HepG2 (cell line): ENCODE measurements around the gene SGF29. TPM values are rescaled to one million over a fixed set of nuclear protein-coding genes. Genes with fewer than 3 reads are reported as not detected.
"Not testable (repeated sequence)": the region's sequence is repeated elsewhere in the genome, so short reads cannot be mapped to it uniquely, and the experiment has no call there.

Experiments used
- ATAC-seq: fragments of 200-7000 bp; cut with Tn5 transposase; 3 replicates; pipeline ENCODE4 v1.9.1; 2020; ENCODE audit warnings: mild to moderate bottlenecking, moderate library complexity
- BruUV-seq: library from RNA; stranded (reverse); fragments of 400-500 nt; replicated peaks from 2 replicates; lab custom pipeline; 2021; lab: Mats Ljungman, UMichigan
- CTCF ChIA-PET: fragments of 300-600 bp; formaldehyde crosslinking; extraction: SDS; loops from one replicate; lab custom pipeline; 2021; ENCODE audit warnings: low total read pairs, inconsistent platforms, low intra/inter-chr PET ratio; lab: Yijun Ruan, JAX
- POLR2A ChIA-PET: fragments of 350-600 bp; sonication (Branson Sonifier 250); formaldehyde crosslinking; loops from one replicate; lab custom pipeline; 2020; ENCODE audit warnings: antibody characterized with exemption, inconsistent platforms; lab: Yijun Ruan, JAX
- DNase-seq: peaks from one replicate; pipeline ENCODE4 v3.0.0-alpha.2; 2015; ENCODE audit warnings: low spot score
- FAIRE-seq: peaks from 3 replicates; lab custom pipeline; 2011; peaks lifted over from hg19 to GRCh38; lab: Jason Lieb, UNC
- H2AFZ ChIP-seq: one replicate; pipeline ENCODE4 v1.6.1; 2011; ENCODE audit warnings: low read length, inconsistent platforms
- H3K27ac ChIP-seq: fragments of 300-600 bp; 3 replicates; pipeline ENCODE4 v1.8.0; 2011; ENCODE audit warnings: mixed run types, mild to moderate bottlenecking, mixed read lengths, low read length, inconsistent platforms; ENCODE audit not compliant: insufficient read depth; ENCODE audit errors: extremely low read length
- H3K27me3 ChIP-seq, 2 experiments: fragments of 200-600 bp in 1 of 2; 2 replicates in 1 of 2; 3 replicates in 1 of 2; pipeline versions ENCODE4 v1.6.0 to v1.8.0; 2011; ENCODE audit warnings: low read length in 2 of 2, mild to moderate bottlenecking in 2 of 2, moderate library complexity in 2 of 2, inconsistent platforms in 1 of 2; ENCODE audit not compliant: insufficient read depth in 2 of 2, control insufficient read depth in 1 of 2
- H3K36me3 ChIP-seq, 2 experiments: fragments of 200-600 bp in 1 of 2; replicated peaks in 1 of 2; 2 replicates in 1 of 2; 3 replicates in 1 of 2; pipeline versions ENCODE4 v1.5.1 to v1.8.0; 2011; ENCODE audit warnings: low read length in 2 of 2, inconsistent platforms in 1 of 2; ENCODE audit not compliant: insufficient read depth in 2 of 2, control insufficient read depth in 1 of 2
- H3K4me1 ChIP-seq: 2 replicates; pipeline ENCODE4 v1.5.1; 2012; ENCODE audit warnings: low read length, inconsistent platforms; ENCODE audit not compliant: insufficient read depth
- H3K4me2 ChIP-seq: 2 replicates; pipeline ENCODE4 v1.6.0; 2011; ENCODE audit warnings: low read depth, low read length, inconsistent platforms
- H3K4me3 ChIP-seq, 3 experiments: fragments of 200-600 bp in 1 of 3; sonication (generic), shearing (Covaris generic) in 1 of 3; replicated peaks in 1 of 3; 2 replicates each; pipeline ENCODE4 v1.5.1; 2011 to 2016; ENCODE audit warnings: low read length in 3 of 3, inconsistent platforms in 2 of 3, low read depth in 2 of 3, mild to moderate bottlenecking in 2 of 3, control low read depth in 1 of 3, mixed read lengths in 1 of 3; ENCODE audit not compliant: insufficient read depth in 1 of 3
- H3K79me2 ChIP-seq: one replicate; pipeline ENCODE4 v1.6.1; 2011; ENCODE audit warnings: low read length, inconsistent platforms; ENCODE audit not compliant: insufficient read depth
- H3K9ac ChIP-seq: 2 replicates; pipeline ENCODE4 v1.6.0; 2011; ENCODE audit warnings: mild to moderate bottlenecking, low read depth, low read length, inconsistent platforms; ENCODE audit not compliant: insufficient read depth
- H3K9me3 ChIP-seq: 2 replicates; pipeline ENCODE4 v1.5.1; 2012; ENCODE audit warnings: mild to moderate bottlenecking, low read length
- H4K20me1 ChIP-seq: 2 replicates; pipeline ENCODE4 v1.6.0; 2011; ENCODE audit warnings: inconsistent platforms, mild to moderate bottlenecking, low read length, moderate library complexity; ENCODE audit not compliant: insufficient read depth
- HIVEP1 ChIP-seq: sonication (generic); formaldehyde crosslinking; IDR thresholded peaks from 2 replicates; pipeline ENCODE4 v1.4.0; 2020; ENCODE audit warnings: mild to moderate bottlenecking, missing genetic modification reagents
- MAFG ChIP-seq: sonication (generic); formaldehyde crosslinking; IDR thresholded peaks from 2 replicates; pipeline ENCODE4 v1.5.1; 2020; ENCODE audit warnings: mild to moderate bottlenecking, missing genetic modification reagents
- MAFK ChIP-seq, 2 experiments: IDR thresholded peaks in 1 of 2; conservative IDR thresholded peaks in 1 of 2; 2 replicates each; pipeline ENCODE4 v1.6.1; 2011; ENCODE audit warnings: improper control_type of control experiment in 2 of 2, low read length in 2 of 2
- MYC ChIP-seq: sonication (generic); formaldehyde crosslinking; IDR thresholded peaks from 2 replicates; pipeline ENCODE4 v1.9.0; 2021; ENCODE audit warnings: missing genetic modification reagents, borderline replicate concordance
- NFE2 ChIP-seq: sonication (generic); formaldehyde crosslinking; IDR thresholded peaks from 2 replicates; pipeline ENCODE4 v1.4.0; 2020; ENCODE audit warnings: missing genetic modification reagents
- NFE2L1 ChIP-seq: sonication (generic); formaldehyde crosslinking; IDR thresholded peaks from 2 replicates; pipeline ENCODE4 v1.4.0; 2020; ENCODE audit warnings: missing genetic modification reagents, mild to moderate bottlenecking, borderline replicate concordance
- RFX5 ChIP-seq: IDR thresholded peaks from 2 replicates; pipeline ENCODE4 v1.6.1; 2011; ENCODE audit warnings: low read depth, low read length, improper control_type of control experiment
- TBX2 ChIP-seq: sonication (generic); formaldehyde crosslinking; IDR thresholded peaks from 2 replicates; pipeline ENCODE4 v1.5.0; 2020; ENCODE audit warnings: missing genetic modification reagents, mild to moderate bottlenecking, borderline replicate concordance
- ZC3H4 ChIP-seq: sonication (generic); formaldehyde crosslinking; IDR thresholded peaks from 2 replicates; pipeline ENCODE4 v1.4.0; 2020; ENCODE audit warnings: missing genetic modification reagents, borderline replicate concordance
- ZFY ChIP-seq: sonication (generic); formaldehyde crosslinking; IDR thresholded peaks from 2 replicates; pipeline ENCODE4 v1.4.0; 2020; ENCODE audit warnings: missing genetic modification reagents
- ZNF225 ChIP-seq: sonication (generic); formaldehyde crosslinking; IDR thresholded peaks from 2 replicates; pipeline ENCODE4 v1.4.0; 2020; ENCODE audit warnings: mild to moderate bottlenecking, missing genetic modification reagents
- ZNF687 ChIP-seq: sonication (generic); formaldehyde crosslinking; IDR thresholded peaks from 2 replicates; pipeline ENCODE4 v1.5.1; 2020; ENCODE audit warnings: mild to moderate bottlenecking, missing genetic modification reagents, moderate library complexity
- WGBS: methylation state at CpG from one replicate; pipeline ENCODE4 v1.1.6; 2017; ENCODE audit warnings: low lambda C conversion rate; 5-methylcytosine and 5-hydroxymethylcytosine counted together
- in situ Hi-C: cut with HindIII; loops from 2 replicates; pipeline ENCODE4 v1.10.0; 2017; ENCODE audit warnings: low pct_unique_long_range_greater_than_20kb; ENCODE audit not compliant: extremely low pct_ligation_motif_present
- intact Hi-C: fragments of 100-400 bp; cut with micrococcal nuclease; formaldehyde crosslinking; loops from one replicate; pipeline ENCODE4 v1.10.0; 2022; ENCODE audit not compliant: unreplicated experiment
- polyA plus RNA-seq, 8 experiments: library from polyadenylated mRNA; depleted of rRNA in 3 of 8; stranded (reverse) in 7 of 8; unstranded in 1 of 8; fragments of >200 nt; fragmentation: Illumina TruSeq in 4 of 8; extraction: Trizol in 4 of 8; gene quantifications; 2 replicates each; pipeline versions ENCODE4 v1.2.1 to v1.2.3, GENCODE V29; 2011 to 2016; ENCODE audit warnings: low read depth in 4 of 8, missing spikeins in 1 of 8, mixed read lengths in 1 of 8; ENCODE audit not compliant: insufficient read depth in 1 of 8
- total RNA-seq, 5 experiments: library from RNA; depleted of rRNA; stranded (reverse); fragments of >200 nt; fragmentation: Illumina TruSeq; extraction: Trizol; gene quantifications; 2 replicates each; pipeline ENCODE4 v1.2.3, GENCODE V29; 2016; ENCODE audit warnings: low read depth in 1 of 5

SGF29 gene
- total and polyA plus RNA-seq, 2 of the 13 experiments (the other 11 are each of a cell fraction or from before 2014, with no cell fraction given): 5.0 to 29.4 TPM

DNA sequence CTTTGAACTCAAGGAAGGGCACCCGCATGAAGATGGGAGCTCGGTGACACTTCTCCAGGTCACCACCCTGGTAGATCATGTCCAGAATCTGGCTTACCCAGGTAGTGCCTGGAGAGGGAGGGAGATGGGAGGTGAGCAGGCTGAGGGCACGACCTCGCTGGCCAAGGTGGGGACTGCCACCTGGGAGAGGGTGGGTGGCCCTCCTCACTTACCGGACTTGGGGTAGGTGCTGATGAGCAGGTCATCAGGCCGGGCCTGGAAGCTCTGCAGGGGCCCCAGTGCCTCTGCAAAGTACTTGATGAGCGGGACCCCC, 54.7 kb downstream of the SGF29 start:
- FAIRE-seq, CTCF ChIA-PET, ATAC-seq, H3K9ac ChIP-seq, H3K9me3 ChIP-seq, DNase-seq, H2AFZ ChIP-seq, intact Hi-C loops, H3K27ac ChIP-seq, H3K27me3 ChIP-seq, H4K20me1 ChIP-seq, in situ Hi-C loops, BruUV-seq: not testable (repeated sequence)
- 90% methylated on average over 7 of the region's 7 CpGs for WGBS
- H3K4me3 ChIP-seq: peak overlapping the region in 1 of 3 experiments; percentile 90; a peak in 1 of 6 replicates
- peaks cover 39% of the 10 kb centered on the region for H3K4me1 ChIP-seq
- H3K4me2 ChIP-seq: peak overlapping the region; percentile 99
- POLR2A ChIA-PET: interaction anchor here (3.1 kb wide), 1 partner anchor 11 kb away, joined by 175 read pairs; the partner anchor contains the start of gene SULT1A2
- peaks cover 12% of the 10 kb centered on the region for H3K79me2 ChIP-seq
- H3K36me3 ChIP-seq: peaks cover 0 to 17% of the 10 kb centered on the region in 2 experiments; a peak in 4 of 5 replicates
- TF ChIP-seq HIVEP1: peak; percentile 44; the same call in 1 of the 2 replicates
- TF ChIP-seq ZNF225: peak; percentile 18; the same call in 1 of the 2 replicates
- 0 out of 2 replicates have a peak, but pooled peaks have one; percentile 23 for TF ChIP-seq TBX2 (CRISPR knock-in tag)

GRCh38 chr16:28608867-28609596, 55.3 kb downstream of the SGF29 start:
- not testable (repeated sequence) for H2AFZ ChIP-seq, BruUV-seq
- TF ChIP-seq MAFK (conservative IDR thresholded peaks at IDR 0.05 in 1 of 2, IDR thresholded peaks at IDR 0.05 in 1 of 2; ENCODE audit: low read length in 2 of 2): peak; percentile 100
- peak; percentile 83; the same call in 1 of the 2 replicates for TF ChIP-seq NFE2 (CRISPR knock-in tag)
- TF ChIP-seq MYC (CRISPR knock-in tag): 0 out of 2 replicates have a peak, but pooled peaks have one; percentile 19
- peak; percentile 54 for TF ChIP-seq ZNF687 (CRISPR knock-in tag)
- peak; percentile 93; the same call in 1 of the 2 replicates for TF ChIP-seq NFE2L1 (CRISPR knock-in tag)
- TF ChIP-seq MAFG (CRISPR knock-in tag): peak; percentile 94
- TF ChIP-seq ZC3H4 (CRISPR knock-in tag): 0 out of 2 replicates have a peak, but pooled peaks have one; percentile 20
- peak; percentile 30; the same call in 1 of the 2 replicates for TF ChIP-seq ZFY
- peak; percentile 58; the same call in 1 of the 2 replicates for TF ChIP-seq RFX5

More at GRCh38 chr16:28608867-28609596, 55.3 kb downstream of the SGF29 start:
- in situ Hi-C loops, H3K27me3 ChIP-seq, DNase-seq, intact Hi-C loops, H3K9me3 ChIP-seq, H4K20me1 ChIP-seq, CTCF ChIA-PET, FAIRE-seq: not testable (repeated sequence)
- peak overlapping the region; percentile 99 for H3K4me2 ChIP-seq
- 48% methylated on average over 11 of the region's 11 CpGs for WGBS
- peak overlapping the region; percentile 66 to 90 (median 70) for H3K4me3 ChIP-seq
- peaks cover 39% of the 10 kb centered on the region for H3K4me1 ChIP-seq
- H3K27ac ChIP-seq: peak overlapping the region; percentile 75
- peaks cover 0 to 17% of the 10 kb centered on the region in 2 experiments; a peak in 4 of 5 replicates for H3K36me3 ChIP-seq
- peak overlapping the region; percentile 77 for H3K9ac ChIP-seq
- peaks cover 12% of the 10 kb centered on the region for H3K79me2 ChIP-seq
- POLR2A ChIA-PET: interaction anchor here (0.7 to 3.1 kb wide), 20 partner anchors 9 to 285 kb away, joined by 3 to 175 read pairs (median 4); partner anchors contain the start of genes ATXN2L, CLN3, NUPR1 and SULT1A2
- ATAC-seq: peak; percentile 0; the same call in 2 of the 3 replicates
